NCI-H226 (cell line): ENCODE results near the gene TNFRSF1B.

Source experiments
- DNase-seq: peaks from one replicate; pipeline ENCODE4 v3.0.0-alpha.2; 2015

TNFRSF1B gene

DNA sequence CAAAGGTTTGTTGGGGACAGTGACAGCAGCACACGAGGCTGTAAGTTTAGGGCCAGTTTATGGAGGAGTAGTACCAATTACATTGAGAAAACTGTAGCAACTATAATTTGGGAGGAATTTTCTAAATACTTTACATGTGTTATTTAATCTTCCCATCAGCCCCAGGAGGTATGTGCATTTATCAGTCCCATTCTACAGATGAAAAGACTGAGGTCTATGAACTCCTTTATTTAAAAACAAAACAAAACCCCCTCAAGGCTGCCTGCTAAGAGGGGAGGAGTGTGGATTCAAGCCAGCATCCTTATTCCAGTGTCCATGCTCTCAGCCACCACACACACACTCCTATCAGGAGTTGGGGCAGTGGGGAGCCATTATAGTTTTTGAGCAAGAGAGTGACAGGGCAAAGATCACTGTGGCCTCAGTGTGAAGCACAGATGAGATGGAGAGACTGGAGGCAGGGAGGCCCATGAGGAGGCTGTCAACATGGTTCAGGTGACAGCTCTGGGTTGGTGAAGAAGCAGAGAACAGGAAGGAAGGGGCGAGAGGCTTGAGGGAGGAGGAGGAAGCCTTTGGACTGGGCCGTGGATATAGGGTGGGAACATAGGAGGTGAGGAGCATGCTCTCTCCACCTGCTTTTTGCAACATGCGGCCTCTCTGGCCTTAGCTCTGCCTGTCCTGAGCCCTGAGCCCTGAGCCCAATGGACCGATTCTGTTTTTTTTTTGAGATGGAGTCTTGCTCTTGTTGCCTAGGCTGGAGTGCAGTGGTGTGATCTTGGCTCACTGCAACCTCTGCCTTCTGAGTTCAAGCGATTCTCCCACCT lies 9.7 kb downstream of the TNFRSF1B start:
- DNase-seq = no peak

DNA sequence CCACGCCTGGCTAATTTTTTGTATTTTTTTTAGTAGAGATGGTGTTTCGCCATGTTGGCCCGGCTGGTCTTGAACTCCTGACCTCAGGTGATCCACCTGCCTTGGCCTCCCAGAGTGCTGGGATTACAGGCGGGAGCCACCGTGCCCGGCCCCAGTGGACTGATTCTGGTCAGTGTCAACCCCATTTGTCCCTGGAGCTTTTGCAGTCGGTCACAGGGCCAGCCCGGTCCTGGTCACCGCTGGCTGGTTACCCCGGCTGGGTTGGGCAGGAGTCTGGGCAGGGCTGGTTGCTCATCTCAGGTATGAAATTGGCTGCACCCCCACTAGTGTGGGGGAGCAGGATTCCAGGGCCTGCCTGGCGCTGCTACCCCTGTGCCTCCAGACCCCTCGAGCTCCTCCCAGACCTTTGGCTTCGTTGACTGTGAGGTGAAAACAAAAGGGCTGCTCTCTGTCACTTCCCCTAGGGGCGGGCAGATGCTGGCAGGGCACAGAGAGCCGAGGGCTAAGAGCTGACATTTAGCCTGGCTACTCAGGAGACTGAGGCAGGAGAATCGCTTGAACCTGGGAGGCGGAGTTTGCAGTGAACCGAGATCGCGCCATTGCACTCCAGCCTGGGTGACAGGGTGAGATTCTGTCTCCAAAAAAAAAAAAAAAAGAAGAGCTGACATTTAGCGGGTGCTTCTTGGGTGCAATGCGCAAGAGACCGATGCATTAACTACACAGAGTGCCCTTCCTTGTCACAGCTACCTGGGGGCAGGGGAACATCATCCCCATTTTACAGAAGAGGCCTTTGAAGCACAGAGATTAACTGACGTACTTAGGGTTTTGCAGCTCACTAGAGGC lies 10.6 kb downstream of the TNFRSF1B start:
- no peak for DNase-seq

DNA sequence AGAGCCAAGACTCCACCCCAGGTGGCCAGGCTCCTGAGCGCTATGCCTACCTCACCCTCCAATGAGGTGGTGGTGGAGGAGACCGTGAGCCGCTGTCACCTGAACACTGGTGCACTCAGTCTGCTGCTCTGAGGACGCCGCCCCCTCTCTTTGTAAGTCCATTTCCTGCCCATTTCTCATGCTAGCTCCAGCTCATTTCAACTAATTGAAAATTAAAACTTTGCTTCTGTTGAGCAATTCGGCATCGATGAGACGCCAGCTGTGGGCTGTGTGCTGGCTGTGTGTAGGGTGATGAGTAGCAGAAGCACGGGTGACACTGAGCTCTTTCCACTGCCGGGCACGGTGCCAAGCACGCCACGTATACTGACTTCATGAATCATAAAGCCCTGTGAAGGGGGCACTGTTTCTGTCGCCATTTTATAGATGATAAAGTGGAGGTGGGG lies 11.2 kb downstream of the TNFRSF1B start:
- no peak for DNase-seq

DNA sequence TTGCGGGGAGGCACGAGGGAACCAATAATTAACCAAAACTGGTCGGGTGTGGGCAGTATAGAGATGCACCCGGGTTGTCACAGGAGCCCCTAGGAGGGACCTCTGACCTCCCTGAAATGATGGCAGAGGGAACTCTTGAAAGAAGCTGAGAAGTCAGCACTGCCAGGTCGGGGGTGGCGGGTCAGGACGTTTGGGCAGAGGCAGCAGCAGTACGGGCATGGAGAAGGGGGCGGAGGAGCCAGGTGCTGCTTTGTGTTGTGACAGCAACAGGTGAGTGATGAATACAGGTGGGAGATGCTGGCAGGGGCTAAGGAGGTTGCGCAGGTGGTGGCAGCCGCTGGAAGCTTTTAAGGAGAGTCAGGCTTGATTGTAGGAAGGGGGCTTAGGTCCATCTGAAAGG lies 11.7 kb downstream of the TNFRSF1B start:
- no peak for DNase-seq

DNA sequence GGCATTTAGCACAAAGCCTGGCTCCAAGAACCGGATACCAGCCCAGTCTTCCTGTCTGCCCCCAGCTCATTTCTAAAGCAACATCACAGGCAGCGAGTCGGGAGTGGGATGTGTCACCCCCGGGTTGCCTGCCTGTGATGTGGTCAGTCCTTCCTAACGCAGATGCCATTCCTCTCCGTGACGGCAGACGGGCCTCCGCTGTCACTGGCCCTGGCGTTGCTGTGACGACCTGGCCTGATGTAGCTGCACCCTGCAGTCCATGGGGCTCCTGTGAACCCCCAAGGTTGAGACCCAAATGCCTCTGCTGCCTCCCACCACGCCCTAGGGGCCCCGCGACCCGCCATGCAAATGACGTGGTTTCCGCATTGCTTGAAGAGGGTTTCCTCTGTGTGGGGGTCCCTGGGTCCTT lies 12.3 kb downstream of the TNFRSF1B start:
- DNase-seq = no peak

DNA sequence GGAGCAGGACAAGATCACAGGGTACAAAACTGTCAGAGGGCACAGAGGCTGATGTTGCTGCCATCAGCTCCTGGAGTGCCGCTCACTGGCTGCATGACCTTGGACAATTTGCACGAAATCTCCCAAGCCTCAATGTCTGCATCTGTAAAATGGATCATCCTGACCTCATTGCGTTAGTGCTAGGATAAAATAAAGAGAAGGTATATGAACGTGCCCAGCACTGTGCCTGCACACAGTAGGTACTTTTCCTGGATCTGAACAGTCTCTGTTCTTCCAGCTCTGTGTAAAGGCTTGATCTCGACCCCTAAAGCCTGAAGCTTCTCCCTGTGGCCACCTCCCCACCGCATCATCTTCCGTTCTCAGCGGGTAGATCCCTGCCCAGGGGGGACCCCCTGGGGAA lies 12.9 kb downstream of the TNFRSF1B start:
- DNase-seq = no peak

DNA sequence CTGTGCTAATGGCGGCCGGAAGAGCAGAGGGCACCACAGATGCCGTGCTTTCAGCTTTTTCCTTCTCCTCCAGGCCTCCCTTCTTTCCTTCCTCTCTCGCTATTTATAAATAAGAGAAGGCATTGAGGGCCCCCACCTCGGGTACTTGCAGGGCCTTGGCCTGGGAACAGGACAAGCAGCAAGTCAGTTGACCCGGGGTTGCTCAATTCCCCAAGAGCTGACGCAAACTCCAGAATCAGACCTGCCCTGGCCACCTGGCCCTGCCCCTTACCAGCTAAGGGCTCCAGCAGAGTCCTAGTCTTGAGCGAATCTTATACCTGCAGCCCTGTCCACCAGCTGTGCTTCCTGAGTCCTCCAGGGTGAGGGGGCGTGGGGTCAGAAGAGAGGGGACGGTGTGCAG lies 13.5 kb downstream of the TNFRSF1B start:
- no peak for DNase-seq

DNA sequence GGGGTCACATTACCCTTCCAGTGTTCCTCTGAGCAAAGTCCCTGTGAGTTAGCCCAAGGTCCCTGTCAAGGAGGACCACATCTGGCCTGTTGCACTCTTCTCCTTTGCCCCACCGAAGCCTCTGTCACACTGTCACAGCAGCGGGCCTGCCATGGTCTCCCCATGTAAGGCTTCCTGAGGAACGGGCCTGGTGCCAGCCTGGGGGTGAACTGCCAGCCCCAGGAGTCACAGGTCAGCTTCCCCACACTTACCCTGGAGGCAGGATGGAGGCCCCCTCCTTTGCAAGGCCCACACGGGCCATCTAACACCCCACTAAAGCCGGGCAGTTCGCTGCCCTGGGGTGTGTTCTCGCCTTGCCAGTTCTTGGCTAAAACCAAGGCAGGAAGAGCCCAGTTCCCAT lies 14.1 kb downstream of the TNFRSF1B start:
- no peak for DNase-seq

DNA sequence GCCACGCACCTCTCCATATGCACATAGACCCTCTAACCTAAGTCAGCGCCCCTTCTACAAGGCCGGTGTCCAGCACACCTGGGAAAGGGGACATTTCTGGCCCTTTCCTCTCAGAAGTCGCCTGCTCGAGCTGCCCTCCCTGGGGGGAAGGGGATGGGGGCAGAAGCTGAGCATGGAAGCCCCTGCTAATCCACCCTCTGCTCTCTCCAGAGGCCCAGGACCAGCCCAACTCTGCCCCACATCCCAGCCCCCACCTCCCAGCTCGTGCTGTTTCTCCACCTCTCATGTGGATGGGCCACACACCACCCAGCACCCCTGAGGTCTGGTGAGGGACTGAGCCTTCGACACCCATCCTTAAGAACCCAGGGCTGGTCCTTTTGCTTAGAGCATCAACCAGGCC lies 14.8 kb downstream of the TNFRSF1B start:
- DNase-seq = no peak

DNA sequence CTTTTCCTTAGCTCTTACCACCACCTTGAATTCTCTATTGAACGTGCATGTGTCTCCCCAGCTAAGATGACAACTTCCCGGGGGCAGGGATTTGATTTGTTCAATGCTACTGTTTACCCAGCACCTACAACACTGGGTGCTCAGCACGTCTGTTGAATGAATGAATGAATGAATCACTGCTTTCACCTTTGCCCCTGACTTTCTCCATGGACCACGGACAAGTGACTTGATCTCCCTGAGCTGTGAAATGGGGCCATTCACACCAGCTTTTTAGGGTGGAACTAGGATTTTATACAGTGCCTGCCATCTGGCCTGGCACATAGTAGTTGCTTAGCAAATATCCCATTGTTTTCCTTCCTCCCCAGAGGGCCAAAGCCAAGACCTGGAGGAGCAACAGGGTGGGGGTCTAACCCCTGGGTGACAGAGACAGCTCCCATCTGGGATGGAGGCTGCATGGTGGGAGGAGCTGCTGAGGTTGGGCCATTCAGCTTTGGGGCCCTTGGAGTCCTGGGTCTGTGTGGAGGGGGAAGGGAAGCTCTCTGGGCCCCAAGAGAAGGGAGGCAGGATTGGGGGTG lies 15.7 kb downstream of the TNFRSF1B start:
- DNase-seq = no peak

DNA sequence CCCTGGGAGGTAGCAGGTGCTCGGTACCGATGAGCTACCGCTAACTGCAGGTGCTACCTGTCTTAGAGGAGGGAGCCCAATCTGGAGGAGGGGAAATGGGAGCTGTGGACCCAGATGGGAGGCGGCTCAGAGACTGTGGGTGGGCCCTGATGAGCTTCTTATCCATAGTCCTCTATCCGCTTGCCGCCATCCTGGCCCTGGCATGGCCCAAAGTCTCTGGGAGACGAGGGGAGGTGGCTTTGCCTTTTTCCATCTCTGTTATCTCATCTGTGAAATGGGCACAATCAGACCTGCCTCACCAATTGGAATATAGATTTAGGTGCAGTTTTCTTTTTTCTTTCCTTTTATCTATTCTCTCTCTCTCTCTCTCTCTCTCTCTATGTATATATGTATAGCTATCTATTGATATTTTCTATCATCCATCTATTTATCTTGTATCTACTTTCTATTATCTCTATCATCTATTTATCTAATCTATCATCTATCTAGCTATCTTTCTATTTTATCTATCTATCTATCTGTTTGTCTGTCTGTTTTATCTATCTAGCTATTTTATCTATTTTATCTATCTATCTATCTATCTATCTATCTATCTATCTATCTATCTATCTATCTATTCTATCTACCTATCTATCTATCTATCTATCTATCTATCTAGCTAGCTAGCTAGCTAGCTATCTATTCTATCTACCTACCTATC lies 16.5 kb downstream of the TNFRSF1B start:
- DNase-seq = no peak

DNA sequence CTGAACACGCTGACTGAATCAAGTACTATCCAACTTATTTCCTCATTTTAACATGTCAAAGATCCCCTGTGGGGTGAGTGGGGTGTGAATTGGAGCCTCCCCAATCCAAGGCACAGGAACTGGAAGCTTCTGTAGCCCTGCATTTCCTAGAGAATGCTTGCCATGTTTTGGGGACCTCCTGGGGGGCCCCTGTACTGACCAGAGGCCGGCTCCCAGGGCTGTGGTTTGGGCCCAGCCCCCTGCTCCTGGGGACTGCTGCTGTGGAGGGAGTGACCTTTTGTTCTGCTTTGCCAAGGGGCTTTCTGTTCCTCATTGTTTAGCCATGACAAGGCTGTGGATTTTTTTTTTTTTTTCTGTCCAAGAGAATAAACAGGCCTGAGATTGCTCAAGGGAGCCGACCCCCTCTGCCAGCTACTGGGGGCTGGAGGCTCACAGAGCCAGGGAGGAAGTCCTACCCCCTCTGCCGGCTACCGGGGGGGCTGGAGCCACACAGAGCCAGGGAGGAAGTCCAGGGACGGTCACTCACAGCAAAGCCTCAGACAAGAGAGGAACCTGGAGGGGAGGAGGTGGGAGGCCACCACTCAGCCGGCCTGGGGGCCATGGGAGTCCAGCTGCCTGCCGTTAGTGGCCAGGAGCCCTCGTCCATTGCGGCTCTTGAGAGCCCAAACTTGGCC lies 17.4 kb downstream of the TNFRSF1B start:
- DNase-seq = no peak

DNA sequence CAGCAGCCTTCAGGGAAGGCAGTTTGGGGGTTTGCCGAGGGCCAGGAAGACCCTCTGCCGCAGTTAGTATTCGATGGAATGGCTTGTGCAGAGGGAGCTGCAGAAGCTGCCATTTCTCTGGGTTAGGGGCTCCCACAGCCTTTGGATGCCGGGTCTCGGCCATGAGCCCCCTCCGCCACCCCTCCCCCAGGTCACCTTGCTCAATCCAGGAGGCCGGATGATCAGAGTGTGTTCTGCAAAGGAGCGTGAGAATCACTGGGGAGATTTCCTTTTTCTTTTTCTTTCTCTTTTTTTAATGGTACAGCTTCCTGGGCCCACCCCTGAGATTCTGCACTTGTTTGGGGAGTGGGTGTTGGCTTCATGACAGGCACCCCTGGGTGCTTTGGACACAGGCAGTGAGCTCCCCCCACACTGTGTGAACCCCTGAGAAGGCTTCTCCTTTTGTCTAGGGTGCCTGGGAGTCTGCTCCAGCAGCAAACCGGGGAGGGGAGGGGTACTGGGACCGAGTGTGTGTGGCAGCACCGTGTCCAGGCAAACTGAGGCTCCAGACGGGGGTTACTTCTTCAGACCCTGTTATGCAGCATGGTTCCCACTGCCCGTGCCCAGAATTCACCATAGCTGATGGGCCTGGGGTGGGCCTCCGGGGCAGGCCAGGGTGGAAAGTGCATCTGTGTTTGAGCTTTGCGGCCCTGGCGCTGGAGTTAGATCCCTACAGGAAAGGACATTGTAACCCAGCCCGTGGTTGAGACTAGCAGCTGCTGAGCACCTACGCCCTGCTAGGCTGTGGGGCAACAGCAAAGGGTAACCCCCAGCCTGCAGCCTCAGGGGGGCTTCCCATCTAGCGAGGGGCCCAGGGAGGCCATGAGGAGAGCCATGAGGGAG lies 18.5 kb downstream of the TNFRSF1B start:
- no peak for DNase-seq

DNA sequence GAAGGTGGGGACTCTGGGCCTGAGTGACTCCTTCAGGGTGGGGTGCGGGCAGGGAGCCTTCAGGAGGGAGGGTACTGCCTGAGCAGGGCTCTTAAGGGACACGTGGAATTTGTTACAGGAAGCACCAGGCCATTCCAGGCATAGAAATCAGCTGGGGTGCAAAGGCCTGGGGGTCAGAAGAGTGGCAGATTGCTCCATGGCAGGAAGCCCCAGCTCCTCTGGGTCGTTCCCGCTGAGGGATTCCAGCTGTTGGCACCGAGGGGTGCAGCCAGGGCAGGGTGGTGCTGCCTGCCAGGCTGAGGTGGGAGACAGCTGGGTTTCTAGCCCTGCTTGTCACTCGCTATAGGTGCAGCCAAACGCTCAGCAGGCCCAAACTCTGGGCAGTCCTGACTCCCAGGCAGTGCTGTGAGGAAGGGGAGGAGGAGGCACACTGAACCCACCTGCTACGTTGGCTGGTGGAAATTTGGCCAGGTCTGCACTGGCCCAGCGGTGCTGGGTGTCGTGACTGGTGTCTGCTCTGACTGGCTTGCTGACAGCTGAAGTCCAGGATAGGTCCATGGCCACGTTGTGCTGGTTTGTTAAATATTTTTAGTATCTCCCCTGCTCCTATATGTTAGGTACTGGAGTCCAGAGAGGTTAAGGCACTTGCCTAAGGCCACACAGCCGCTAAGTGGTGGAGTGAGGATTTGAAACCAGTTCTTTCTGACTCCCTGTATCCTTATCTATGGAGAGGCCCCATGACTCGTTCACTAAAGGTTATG lies 19.3 kb downstream of the TNFRSF1B start:
- no peak for DNase-seq

DNA sequence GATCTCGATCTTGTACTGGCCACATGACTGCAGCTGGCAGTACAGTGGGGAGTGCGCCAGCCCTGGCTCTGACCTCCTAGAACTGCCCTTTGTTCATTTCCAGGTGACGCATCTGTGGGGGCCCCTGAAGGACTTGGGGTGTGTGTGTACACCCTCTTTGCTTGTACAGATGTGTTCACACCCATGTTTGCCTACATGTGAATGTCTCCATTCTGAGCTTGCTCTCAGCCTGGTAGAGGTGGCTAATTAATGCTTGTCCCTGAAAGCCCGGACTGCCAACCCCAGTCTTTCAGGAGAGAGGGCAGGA lies 19.8 kb downstream of the TNFRSF1B start:
- no peak for DNase-seq

DNA sequence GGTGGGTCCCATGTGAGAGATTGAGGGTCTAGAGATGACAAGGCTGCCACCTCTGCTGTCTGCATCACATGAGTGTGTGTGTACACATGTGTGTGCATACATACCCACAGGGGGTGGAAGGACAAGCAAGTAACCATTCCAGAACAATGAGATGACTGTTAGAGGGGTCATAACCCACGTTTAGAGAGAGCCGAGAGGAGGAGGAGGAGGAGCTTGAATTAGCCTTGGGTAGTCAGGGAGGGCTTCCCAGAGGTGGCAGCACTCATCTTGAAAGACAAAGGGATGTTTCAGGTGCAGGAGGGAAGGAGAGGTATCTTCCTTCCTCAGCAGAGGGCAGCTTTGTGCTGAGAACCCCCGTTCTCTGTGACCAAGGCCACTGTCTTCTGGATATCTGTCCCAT lies 21.3 kb downstream of the TNFRSF1B start:
- DNase-seq = no peak

DNA sequence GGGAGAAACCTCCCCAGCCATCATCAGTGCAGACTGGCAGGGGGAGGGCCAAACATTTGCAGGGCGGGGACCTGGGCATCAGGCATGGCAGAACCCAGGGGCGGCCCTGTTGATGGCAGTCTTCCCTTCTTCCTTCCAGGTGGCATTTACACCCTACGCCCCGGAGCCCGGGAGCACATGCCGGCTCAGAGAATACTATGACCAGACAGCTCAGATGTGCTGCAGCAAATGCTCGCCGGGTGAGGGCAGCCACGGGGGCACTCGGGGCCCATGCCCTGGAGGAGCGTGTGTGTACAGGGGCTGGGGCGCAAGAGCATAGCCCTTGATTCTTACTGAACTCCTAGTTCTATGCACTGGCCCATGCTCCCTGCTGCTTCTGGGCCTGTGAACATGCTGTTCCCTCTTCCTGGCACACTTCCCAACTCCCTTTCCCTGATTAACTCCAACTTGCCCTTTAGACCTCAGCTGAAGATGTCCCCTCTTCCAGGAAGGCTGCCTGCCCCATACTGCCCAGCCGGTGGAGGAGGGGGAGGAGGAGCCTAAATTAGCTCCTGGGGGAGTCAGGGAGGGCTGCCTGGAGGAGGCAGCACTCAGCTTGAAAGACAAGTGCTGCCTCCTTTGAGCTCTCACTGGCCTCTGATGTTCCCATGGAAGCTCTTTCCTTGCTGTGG lies 22.0 kb downstream of the TNFRSF1B start:
- no peak for DNase-seq

DNA sequence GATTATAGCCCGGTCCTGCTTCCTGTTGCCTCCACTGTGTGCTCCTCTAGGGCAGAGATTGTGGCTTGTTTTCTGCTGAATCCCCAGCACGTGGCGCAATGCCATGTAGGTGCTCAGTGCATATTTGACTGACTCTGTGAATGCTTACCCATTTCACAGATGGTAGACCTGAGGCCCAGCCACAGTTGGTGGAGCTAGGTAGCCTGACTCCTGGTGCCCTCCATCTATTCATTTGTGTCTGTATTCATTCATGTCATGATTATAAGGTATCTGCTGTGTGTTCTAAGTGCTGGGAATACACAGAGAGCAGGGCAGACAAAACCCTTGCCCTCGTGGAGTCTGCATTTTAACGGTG lies 22.5 kb downstream of the TNFRSF1B start:
- no peak for DNase-seq

DNA sequence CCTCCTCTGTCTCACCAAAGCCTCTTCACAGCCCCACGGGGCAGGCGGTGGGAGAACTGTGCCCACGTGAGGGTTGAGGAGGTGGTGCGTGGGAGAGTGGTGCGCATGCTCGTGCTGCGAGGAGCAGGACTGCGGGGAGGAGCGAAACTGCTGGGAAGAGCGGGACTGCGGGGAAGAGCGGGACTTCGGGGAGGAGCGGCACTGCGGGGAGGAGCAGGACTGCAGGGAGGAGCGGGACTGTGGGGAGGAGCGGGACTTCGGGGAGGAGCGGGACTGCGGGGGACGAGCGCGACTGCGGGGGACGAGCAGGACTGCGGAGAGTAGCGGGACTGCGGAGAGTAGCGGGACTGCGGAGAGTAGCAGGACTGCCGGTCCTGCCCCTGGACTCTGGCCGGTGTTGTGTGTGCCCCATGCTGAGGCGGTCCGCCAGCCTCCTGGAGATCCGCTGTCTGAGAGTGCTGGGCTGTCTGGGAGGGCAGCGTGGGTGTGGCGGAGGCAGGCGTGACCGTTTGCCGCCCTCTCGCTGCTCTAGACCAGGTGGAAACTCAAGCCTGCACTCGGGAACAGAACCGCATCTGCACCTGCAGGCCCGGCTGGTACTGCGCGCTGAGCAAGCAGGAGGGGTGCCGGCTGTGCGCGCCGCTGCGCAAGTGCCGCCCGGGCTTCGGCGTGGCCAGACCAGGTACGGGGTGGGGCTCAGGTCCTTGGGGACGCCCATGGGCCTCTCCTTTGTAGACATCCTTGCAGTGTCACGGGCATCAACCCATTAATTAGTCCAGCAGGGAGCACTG lies 24.6 kb downstream of the TNFRSF1B start:
- no peak for DNase-seq
